Activated CD8-positive, alpha-beta T cell treated with anti-CD3 and anti-CD28 coated beads for 36 hours (primary cell): Measurements from ENCODE around the gene CLEC4M. TPM values are rescaled to one million over a fixed set of nuclear protein-coding genes. Genes with fewer than 3 reads are reported as not detected.
"Not testable (repeated sequence)": the region's sequence is repeated elsewhere in the genome, so short reads cannot be mapped to it uniquely, and the experiment has no call there.

Experiments
- ATAC-seq: fragments of 200-7000 bp; cut with Tn5 transposase; one replicate; pipeline ENCODE4 v1.10.0; 2021; ENCODE audit warnings: mild to moderate bottlenecking, moderate library complexity
- CTCF ChIA-PET: fragments of 350-600 bp; sonication (Branson Sonifier 250); formaldehyde crosslinking; loops from one replicate; lab custom pipeline; 2021; ENCODE audit warnings: antibody characterized with exemption; lab: Charles Lee
- POLR2A ChIA-PET: fragments of 350-600 bp; sonication (Branson Sonifier 250); formaldehyde crosslinking; loops from one replicate; lab custom pipeline; 2021; ENCODE audit warnings: antibody characterized with exemption; lab: Charles Lee
- DNase-seq: peaks from one replicate; pipeline ENCODE4 v3.0.0-alpha.2; 2020
- H3K27ac Mint-ChIP-seq: one replicate; pipeline ENCODE4 v1.8.0; 2021; ENCODE audit warnings: mild to moderate bottlenecking, mixed read lengths
- H3K27me3 Mint-ChIP-seq: one replicate; pipeline ENCODE4 v1.8.0; 2021; ENCODE audit warnings: mixed read lengths
- H3K36me3 Mint-ChIP-seq: one replicate; pipeline ENCODE4 v1.8.0; 2021; ENCODE audit warnings: low read depth, mixed read lengths
- H3K4me1 Mint-ChIP-seq: one replicate; pipeline ENCODE4 v1.8.0; 2021; ENCODE audit warnings: low read depth, mixed read lengths
- H3K4me3 Mint-ChIP-seq: one replicate; pipeline ENCODE4 v1.8.0; 2021; ENCODE audit warnings: mild to moderate bottlenecking, moderate library complexity, mixed read lengths
- H3K9me3 Mint-ChIP-seq: one replicate; pipeline ENCODE4 v1.8.0; 2021; ENCODE audit warnings: mixed read lengths
- intact Hi-C: fragments of 100-400 bp; cut with micrococcal nuclease; formaldehyde crosslinking; loops from one replicate; pipeline ENCODE4 v1.10.0; 2022
- total RNA-seq, 2 experiments: library from RNA; stranded (reverse); gene quantifications; one replicate each; pipeline ENCODE4 v1.2.3, GENCODE V29; 2021
- TF ChIP-seq, protein P1 (sequence below): fragments of 200-600 bp; IDR thresholded peaks from one replicate; pipeline ENCODE4 v1.8.0; 2022; ENCODE audit warnings: antibody characterized with exemption, mild to moderate bottlenecking

CLEC4M gene
- total RNA-seq, 2 experiments from 2014 or later: not detected

DNA sequence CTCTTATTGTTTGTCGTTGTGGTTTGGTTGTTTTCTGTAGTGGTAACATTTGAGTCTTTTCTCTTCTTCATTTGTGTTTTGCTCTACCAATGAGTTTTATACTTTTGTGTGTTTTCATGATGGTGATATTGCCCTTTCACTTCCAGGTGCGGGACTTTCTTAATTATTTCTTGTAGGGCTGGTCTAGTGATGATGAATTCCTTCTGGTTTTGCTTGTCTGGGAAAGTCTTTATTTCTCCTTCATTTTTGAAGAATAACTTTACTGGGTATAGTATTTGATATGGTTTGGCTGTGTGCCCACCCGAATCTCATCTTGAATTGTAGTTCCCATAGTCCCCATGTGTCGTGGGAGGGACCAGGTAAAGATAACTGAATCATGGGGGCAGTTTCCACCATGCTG is 6.8 kb upstream of the CLEC4M start:
- no peak for DNase-seq
- POLR2A ChIA-PET: no interaction called here
- Mint-ChIP-seq H3K9me3 (peaks cover 59% of the 10 kb centered on the region), H3K4me1 (peaks cover 17% of the 10 kb centered on the region), H3K36me3 (peaks cover 24% of the 10 kb centered on the region), H3K27ac (no peak overlapping the region), H3K4me3 (no peak overlapping the region), H3K27me3 (no peaks in the 10 kb centered on the region)
- CTCF ChIA-PET: no interaction called here
- ATAC-seq: no peak
- TF ChIP-seq, protein P1, sequence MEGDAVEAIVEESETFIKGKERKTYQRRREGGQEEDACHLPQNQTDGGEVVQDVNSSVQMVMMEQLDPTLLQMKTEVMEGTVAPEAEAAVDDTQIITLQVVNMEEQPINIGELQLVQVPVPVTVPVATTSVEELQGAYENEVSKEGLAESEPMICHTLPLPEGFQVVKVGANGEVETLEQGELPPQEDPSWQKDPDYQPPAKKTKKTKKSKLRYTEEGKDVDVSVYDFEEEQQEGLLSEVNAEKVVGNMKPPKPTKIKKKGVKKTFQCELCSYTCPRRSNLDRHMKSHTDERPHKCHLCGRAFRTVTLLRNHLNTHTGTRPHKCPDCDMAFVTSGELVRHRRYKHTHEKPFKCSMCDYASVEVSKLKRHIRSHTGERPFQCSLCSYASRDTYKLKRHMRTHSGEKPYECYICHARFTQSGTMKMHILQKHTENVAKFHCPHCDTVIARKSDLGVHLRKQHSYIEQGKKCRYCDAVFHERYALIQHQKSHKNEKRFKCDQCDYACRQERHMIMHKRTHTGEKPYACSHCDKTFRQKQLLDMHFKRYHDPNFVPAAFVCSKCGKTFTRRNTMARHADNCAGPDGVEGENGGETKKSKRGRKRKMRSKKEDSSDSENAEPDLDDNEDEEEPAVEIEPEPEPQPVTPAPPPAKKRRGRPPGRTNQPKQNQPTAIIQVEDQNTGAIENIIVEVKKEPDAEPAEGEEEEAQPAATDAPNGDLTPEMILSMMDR: no peak
- intact Hi-C loops: no loop called here

DNA sequence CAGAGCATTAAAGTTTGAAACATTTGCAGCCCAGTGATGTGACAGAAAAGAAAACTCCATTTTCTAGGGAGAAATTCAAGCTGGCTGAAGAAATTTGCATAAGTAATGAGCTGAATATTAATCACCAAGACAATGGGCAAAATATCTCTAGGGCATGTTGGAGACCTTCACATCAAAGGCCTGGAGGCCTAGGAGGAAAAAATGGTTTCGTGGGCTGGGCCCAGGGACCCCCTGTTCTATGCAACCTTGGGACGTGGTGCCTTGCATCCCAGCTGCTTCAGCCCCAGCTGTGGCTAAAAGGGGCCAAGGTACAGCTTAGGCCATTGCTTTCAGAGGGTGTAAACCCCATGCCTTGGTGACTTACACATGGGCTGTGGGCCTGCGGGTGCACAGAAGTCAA is 5.7 kb upstream of the CLEC4M start:
- ChIA-PET POLR2A (interaction anchor here (0.6 to 1.3 kb wide), 2 partner anchors 33 to 44 kb away, joined by 3 read pairs; no protein-coding TSS in a partner anchor), CTCF (no interaction called here)
- Mint-ChIP-seq H3K36me3 (peaks cover 23% of the 10 kb centered on the region), H3K9me3 (peaks cover 57% of the 10 kb centered on the region), H3K27ac (no peak overlapping the region), H3K4me3 (no peak overlapping the region), H3K4me1 (peaks cover 14% of the 10 kb centered on the region), H3K27me3 (peaks cover 2% of the 10 kb centered on the region)
- no peak for ATAC-seq
- intact Hi-C loops: no loop called here
- TF ChIP-seq, protein P1: no peak
- no peak for DNase-seq

GRCh38 chr19:7759156-7759555 is 3.9 kb upstream of the CLEC4M start:
- no peak overlapping the region for H3K4me3 Mint-ChIP-seq
- CTCF ChIA-PET: no interaction called here
- TF ChIP-seq, protein P1: no peak

GRCh38 chr19:7763696-7764095 is 653 bp downstream of the CLEC4M start:
- H3K27ac Mint-ChIP-seq: no peak overlapping the region
- intact Hi-C loops: no loop called here
- TF ChIP-seq, protein P1: no peak
- no peak for DNase-seq
- ChIA-PET POLR2A (no interaction called here), CTCF (no interaction called here)
- ATAC-seq: no peak
- peaks cover 19% of the 10 kb centered on the region for H3K27me3 Mint-ChIP-seq
- peaks cover 4% of the 10 kb centered on the region for H3K36me3 Mint-ChIP-seq
- peaks cover 13% of the 10 kb centered on the region for H3K9me3 Mint-ChIP-seq
- H3K4me1 Mint-ChIP-seq: no peaks in the 10 kb centered on the region
- no peak overlapping the region for H3K4me3 Mint-ChIP-seq

More at GRCh38 chr19:7759156-7759555, 3.9 kb upstream of the CLEC4M start:
- Mint-ChIP-seq H3K36me3 (peaks cover 21% of the 10 kb centered on the region), H3K27me3 (peaks cover 8% of the 10 kb centered on the region), H3K4me1 (peaks cover 6% of the 10 kb centered on the region), H3K9me3 (peaks cover 52% of the 10 kb centered on the region), H3K27ac (no peak overlapping the region)
- POLR2A ChIA-PET: no interaction called here
- no peak for ATAC-seq
- no peak for DNase-seq
- intact Hi-C loops: no loop called here

GRCh38 chr19:7764157-7764556 is 1.1 kb downstream of the CLEC4M start:
- CTCF ChIA-PET: interaction anchor here (0.8 kb wide), 1 partner anchor 9 kb away, joined by 3 read pairs; no protein-coding TSS in a partner anchor

GRCh38 chr19:7765043-7765442 is 2.0 kb downstream of the CLEC4M start:
- H3K27ac Mint-ChIP-seq, intact Hi-C loops, POLR2A ChIA-PET, H3K9me3 Mint-ChIP-seq, H3K4me1 Mint-ChIP-seq, H3K36me3 Mint-ChIP-seq, DNase-seq, ATAC-seq, H3K4me3 Mint-ChIP-seq: not testable (repeated sequence)
- H3K27me3 Mint-ChIP-seq: peaks cover 19% of the 10 kb centered on the region
- CTCF ChIA-PET: interaction anchor here (0.8 kb wide), 1 partner anchor 9 kb away, joined by 3 read pairs; no protein-coding TSS in a partner anchor

More at GRCh38 chr19:7764157-7764556, 1.1 kb downstream of the CLEC4M start:
- H3K27me3 Mint-ChIP-seq: peaks cover 19% of the 10 kb centered on the region
- H3K4me1 Mint-ChIP-seq, intact Hi-C loops, ATAC-seq, POLR2A ChIA-PET, H3K36me3 Mint-ChIP-seq, DNase-seq, H3K4me3 Mint-ChIP-seq, H3K27ac Mint-ChIP-seq, H3K9me3 Mint-ChIP-seq: not testable (repeated sequence)
